ENCODE data around the gene NUP88. TPM values are rescaled to one million over a fixed set of nuclear protein-coding genes. Genes with fewer than 3 reads are reported as not detected.

NUP88 gene
- polyA plus RNA-seq, 1 donor from 2014 or later, result 86.5 TPM

DNA sequence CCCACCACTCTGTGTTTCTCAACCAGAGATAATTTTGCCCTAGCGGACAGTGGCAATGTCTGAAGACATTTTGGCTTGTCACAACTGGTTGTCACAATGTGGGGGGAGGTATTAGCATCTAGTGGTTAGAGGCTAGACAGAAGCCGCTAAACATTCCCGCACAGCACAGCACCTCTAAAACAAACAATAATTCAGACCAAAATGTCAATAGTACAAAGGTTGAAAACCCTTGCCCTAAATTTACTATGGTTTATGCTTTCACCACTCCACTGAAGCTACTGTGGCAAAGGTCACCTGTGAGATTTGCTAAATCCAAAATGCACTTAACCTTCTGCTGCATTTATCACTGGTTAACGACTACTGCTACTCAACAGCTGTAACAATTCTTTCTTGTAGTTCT is 14.1 kb downstream of the NUP88 start:
- H3K36me3 ChIP-seq (ENCODE audit: insufficient read depth, low read length), result peaks cover 8% of the 10 kb centered on the region
- no peaks in the 10 kb centered on the region for H3K27me3 ChIP-seq (ENCODE audit: insufficient read depth, low read depth, low read length)
- no peak overlapping the region for H3K9ac ChIP-seq (ENCODE audit: low read length)
- TF ChIP-seq MXI1 (conservative IDR thresholded peaks at IDR 0.05; ENCODE audit: poor library complexity, severe bottlenecking) (no peak), EZH2 (IDR thresholded peaks at IDR 0.05; ENCODE audit: borderline replicate concordance, insufficient read depth, low read length, poor library complexity, severe bottlenecking) (no peak), POLR2AphosphoS5 (IDR thresholded peaks at IDR 0.05) (no peak), TAF1 (IDR thresholded peaks at IDR 0.05; ENCODE audit: low read depth) (no peak), EP300 (conservative IDR thresholded peaks at IDR 0.05; ENCODE audit: poor library complexity, severe bottlenecking) (no peak), SMC3 (conservative IDR thresholded peaks at IDR 0.05; ENCODE audit: poor library complexity) (no peak), RAD21 (conservative IDR thresholded peaks at IDR 0.05) (no peak)
- TF ChIP-seq, protein P1, sequence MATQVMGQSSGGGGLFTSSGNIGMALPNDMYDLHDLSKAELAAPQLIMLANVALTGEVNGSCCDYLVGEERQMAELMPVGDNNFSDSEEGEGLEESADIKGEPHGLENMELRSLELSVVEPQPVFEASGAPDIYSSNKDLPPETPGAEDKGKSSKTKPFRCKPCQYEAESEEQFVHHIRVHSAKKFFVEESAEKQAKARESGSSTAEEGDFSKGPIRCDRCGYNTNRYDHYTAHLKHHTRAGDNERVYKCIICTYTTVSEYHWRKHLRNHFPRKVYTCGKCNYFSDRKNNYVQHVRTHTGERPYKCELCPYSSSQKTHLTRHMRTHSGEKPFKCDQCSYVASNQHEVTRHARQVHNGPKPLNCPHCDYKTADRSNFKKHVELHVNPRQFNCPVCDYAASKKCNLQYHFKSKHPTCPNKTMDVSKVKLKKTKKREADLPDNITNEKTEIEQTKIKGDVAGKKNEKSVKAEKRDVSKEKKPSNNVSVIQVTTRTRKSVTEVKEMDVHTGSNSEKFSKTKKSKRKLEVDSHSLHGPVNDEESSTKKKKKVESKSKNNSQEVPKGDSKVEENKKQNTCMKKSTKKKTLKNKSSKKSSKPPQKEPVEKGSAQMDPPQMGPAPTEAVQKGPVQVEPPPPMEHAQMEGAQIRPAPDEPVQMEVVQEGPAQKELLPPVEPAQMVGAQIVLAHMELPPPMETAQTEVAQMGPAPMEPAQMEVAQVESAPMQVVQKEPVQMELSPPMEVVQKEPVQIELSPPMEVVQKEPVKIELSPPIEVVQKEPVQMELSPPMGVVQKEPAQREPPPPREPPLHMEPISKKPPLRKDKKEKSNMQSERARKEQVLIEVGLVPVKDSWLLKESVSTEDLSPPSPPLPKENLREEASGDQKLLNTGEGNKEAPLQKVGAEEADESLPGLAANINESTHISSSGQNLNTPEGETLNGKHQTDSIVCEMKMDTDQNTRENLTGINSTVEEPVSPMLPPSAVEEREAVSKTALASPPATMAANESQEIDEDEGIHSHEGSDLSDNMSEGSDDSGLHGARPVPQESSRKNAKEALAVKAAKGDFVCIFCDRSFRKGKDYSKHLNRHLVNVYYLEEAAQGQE (IDR thresholded peaks at IDR 0.05; ENCODE audit: borderline replicate concordance), result no peak
- TF ChIP-seq, protein P2, sequence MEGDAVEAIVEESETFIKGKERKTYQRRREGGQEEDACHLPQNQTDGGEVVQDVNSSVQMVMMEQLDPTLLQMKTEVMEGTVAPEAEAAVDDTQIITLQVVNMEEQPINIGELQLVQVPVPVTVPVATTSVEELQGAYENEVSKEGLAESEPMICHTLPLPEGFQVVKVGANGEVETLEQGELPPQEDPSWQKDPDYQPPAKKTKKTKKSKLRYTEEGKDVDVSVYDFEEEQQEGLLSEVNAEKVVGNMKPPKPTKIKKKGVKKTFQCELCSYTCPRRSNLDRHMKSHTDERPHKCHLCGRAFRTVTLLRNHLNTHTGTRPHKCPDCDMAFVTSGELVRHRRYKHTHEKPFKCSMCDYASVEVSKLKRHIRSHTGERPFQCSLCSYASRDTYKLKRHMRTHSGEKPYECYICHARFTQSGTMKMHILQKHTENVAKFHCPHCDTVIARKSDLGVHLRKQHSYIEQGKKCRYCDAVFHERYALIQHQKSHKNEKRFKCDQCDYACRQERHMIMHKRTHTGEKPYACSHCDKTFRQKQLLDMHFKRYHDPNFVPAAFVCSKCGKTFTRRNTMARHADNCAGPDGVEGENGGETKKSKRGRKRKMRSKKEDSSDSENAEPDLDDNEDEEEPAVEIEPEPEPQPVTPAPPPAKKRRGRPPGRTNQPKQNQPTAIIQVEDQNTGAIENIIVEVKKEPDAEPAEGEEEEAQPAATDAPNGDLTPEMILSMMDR (IDR thresholded peaks at IDR 0.05; ENCODE audit: poor library complexity, severe bottlenecking), result no peak
- no peak overlapping the region for H3K4me2 ChIP-seq (ENCODE audit: low read length)
- H3K27ac ChIP-seq (ENCODE audit: low read length), result no peak overlapping the region
- H3K9me2 ChIP-seq (ENCODE audit: insufficient read depth, low read length), result no peaks in the 10 kb centered on the region
- no peaks in the 10 kb centered on the region for H3K9me3 ChIP-seq (ENCODE audit: low read length)
- no peaks in the 10 kb centered on the region for H3F3A ChIP-seq (ENCODE audit: insufficient read depth, low read length, poor library complexity, severe bottlenecking)
- no peak overlapping the region for H3K4me3 ChIP-seq (ENCODE audit: low read length)
- H2AFZ ChIP-seq (ENCODE audit: low read depth, low read length), result no peak overlapping the region
- no peaks in the 10 kb centered on the region for H3K79me2 ChIP-seq (replicated peaks; ENCODE audit: insufficient read depth, low read length)
- no peaks in the 10 kb centered on the region for H4K20me1 ChIP-seq (ENCODE audit: insufficient read depth)

DNA sequence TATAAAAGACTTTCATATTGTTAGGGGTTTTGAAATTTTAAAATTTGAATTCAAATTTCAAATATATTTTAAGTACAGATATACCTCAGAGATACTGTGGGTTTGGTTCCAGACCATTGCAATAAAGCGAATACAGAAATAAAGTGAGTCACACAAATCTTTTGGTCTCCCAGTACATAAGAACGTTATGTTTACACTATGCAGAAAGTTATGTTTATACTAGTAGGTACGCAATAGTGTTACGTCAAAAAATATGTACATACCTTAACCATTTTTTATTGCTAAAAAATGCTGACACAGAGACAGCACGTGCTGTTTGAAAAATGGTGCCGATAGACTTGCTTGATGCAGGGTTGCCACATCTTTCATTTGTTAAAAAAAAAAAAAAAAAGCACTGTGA is 19.7 kb downstream of the NUP88 start:
- no peak overlapping the region for H3K4me3 ChIP-seq (ENCODE audit: low read length)
- no peak overlapping the region for H2AFZ ChIP-seq (ENCODE audit: low read depth, low read length)
- no peaks in the 10 kb centered on the region for H3K27me3 ChIP-seq (ENCODE audit: insufficient read depth, low read depth, low read length)
- H3K9ac ChIP-seq (ENCODE audit: low read length), result no peak overlapping the region
- no peaks in the 10 kb centered on the region for H4K20me1 ChIP-seq (ENCODE audit: insufficient read depth)
- H3F3A ChIP-seq (ENCODE audit: insufficient read depth, low read length, poor library complexity, severe bottlenecking), result no peaks in the 10 kb centered on the region
- no peaks in the 10 kb centered on the region for H3K9me2 ChIP-seq (ENCODE audit: insufficient read depth, low read length)
- H3K9me3 ChIP-seq (ENCODE audit: low read length), result no peaks in the 10 kb centered on the region
- no peaks in the 10 kb centered on the region for H3K79me2 ChIP-seq (replicated peaks; ENCODE audit: insufficient read depth, low read length)
- H3K27ac ChIP-seq (ENCODE audit: low read length), result no peak overlapping the region
- TF ChIP-seq MXI1 (conservative IDR thresholded peaks at IDR 0.05; ENCODE audit: poor library complexity, severe bottlenecking), result no peak
- no peak for TF ChIP-seq EZH2 (IDR thresholded peaks at IDR 0.05; ENCODE audit: borderline replicate concordance, insufficient read depth, low read length, poor library complexity, severe bottlenecking)
- TF ChIP-seq, protein P1 (IDR thresholded peaks at IDR 0.05; ENCODE audit: borderline replicate concordance), result no peak
- TF ChIP-seq RAD21 (conservative IDR thresholded peaks at IDR 0.05), result no peak
- TF ChIP-seq, protein P2 (IDR thresholded peaks at IDR 0.05; ENCODE audit: poor library complexity, severe bottlenecking), result no peak
- TF ChIP-seq POLR2AphosphoS5 (IDR thresholded peaks at IDR 0.05), result no peak
- no peak for TF ChIP-seq EP300 (conservative IDR thresholded peaks at IDR 0.05; ENCODE audit: poor library complexity, severe bottlenecking)
- TF ChIP-seq TAF1 (IDR thresholded peaks at IDR 0.05; ENCODE audit: low read depth), result no peak
- TF ChIP-seq SMC3 (conservative IDR thresholded peaks at IDR 0.05; ENCODE audit: poor library complexity), result no peak
- H3K36me3 ChIP-seq (ENCODE audit: insufficient read depth, low read length), result peaks cover 4% of the 10 kb centered on the region
- no peak overlapping the region for H3K4me2 ChIP-seq (ENCODE audit: low read length)
